Adrenal gland (tissue), 12 donors: ENCODE results near the gene GIPR. TPM values are rescaled to one million over a fixed set of nuclear protein-coding genes. Genes with fewer than 3 reads are reported as not detected.

Source experiments
- DNase-seq, 7 donors: peaks; one replicate each; pipeline ENCODE4 v3.0.0-alpha.2; 2019 to 2020
- H3K27ac ChIP-seq, 5 donors: fragments of 200-600 bp; sonication (generic) in 4 of 5; 1 replicate in 3 of 5; 2 replicates in 2 of 5; pipeline versions ENCODE4 v1.5.1 to v1.8.0; 2016 to 2020; ENCODE audit warnings: mild to moderate bottlenecking in 1 of 5
- H3K27me3 ChIP-seq: fragments of 200-600 bp; 2 replicates; pipeline ENCODE4 v1.8.0; 2021
- H3K36me3 ChIP-seq, 2 donors: fragments of 200-600 bp; replicated peaks in 1 of 2; 1 replicate in 1 of 2; 2 replicates in 1 of 2; pipeline versions ENCODE4 v1.5.1 to v1.8.0; 2018 to 2022
- H3K4me1 ChIP-seq, 2 donors: fragments of 200-600 bp; replicated peaks in 1 of 2; 1 replicate in 1 of 2; 2 replicates in 1 of 2; pipeline versions ENCODE4 v1.5.1 to v1.8.0; 2018 to 2021
- H3K4me3 ChIP-seq, 4 donors: fragments of 200-600 bp; sonication (generic) in 3 of 4; one replicate each; pipeline ENCODE4 v1.5.1; 2016 to 2018
- H3K9me3 ChIP-seq, 3 donors: fragments of 200-600 bp; sonication (generic) in 1 of 3; replicated peaks in 1 of 3; 1 replicate in 2 of 3; 2 replicates in 1 of 3; pipeline versions ENCODE4 v1.5.1 to v1.8.0; 2016 to 2021
- CTCF ChIP-seq, 6 experiments: fragments of 450-650 bp in 4 of 6; fragments of 200-600 bp in 2 of 6; sonication (generic) in 1 of 6; IDR thresholded peaks; 1 replicate in 5 of 6; 2 replicates in 1 of 6; pipeline versions ENCODE4 v1.5.1 to v1.8.0; 2016 to 2021; ENCODE audit warnings: antibody characterized with exemption in 6 of 6, mild to moderate bottlenecking in 2 of 6, moderate library complexity in 1 of 6
- POLR2A ChIP-seq, 2 donors: fragments of 450-650 bp; IDR thresholded peaks; one replicate each; pipeline ENCODE4 v1.6.1; 2017; ENCODE audit warnings: antibody characterized with exemption in 2 of 2, mild to moderate bottlenecking in 2 of 2, moderate library complexity in 1 of 2
- WGBS, 4 donors: extraction: QIAGEN DNeasy Blood & Tissue Kit in 2 of 4; methylation state at CpG; one replicate each; pipeline versions ENCODE4 v1.1.5 to v1.1.7; 2013 to 2017; 5-methylcytosine and 5-hydroxymethylcytosine counted together
- intact Hi-C, 2 donors: fragments of 100-400 bp; cut with DNase I; formaldehyde crosslinking; loops; one replicate each; pipeline versions ENCODE4 v1.14.1 to v1.15.0; 2022 to 2023
- polyA plus RNA-seq, 3 donors: library from polyadenylated mRNA; stranded (reverse); fragments of 200-250 nt in 2 of 3; fragments of 350-450 nt in 1 of 3; fragmentation: Illumina TruSeq in 1 of 3; extraction: RNeasy Lipid Tissue Mini Kit (QIAGEN cat#74804) in 1 of 3; gene quantifications; one replicate each; pipeline ENCODE4 v1.2.3, GENCODE V29; 2013 to 2014
- total RNA-seq, 9 donors: library from RNA; depleted of rRNA in 4 of 9; stranded (reverse); fragments of >200 nt in 4 of 9; fragments of 120-200 nt in 1 of 9; fragmentation: NEBNext Ultra II Directional in 1 of 9; extraction: Animal tissue kit (Norgen Biotek cat#: 25700) in 1 of 9; gene quantifications; one replicate each; pipeline versions ENCODE4 v1.1.0 to v1.2.4, GENCODE V29; 2013 to 2023
- donor health status: healthy with polysubstance abuse.
- donor health status: Bipolar disorder and iron deficiency.
- donor health status: DM: yes; HTN: yes; CAD: no.
- donor health status: DM: no; HTN: no; CAD: no.
- donor health status: DM: no; HTN: no; CAD: no.
- donor health status: DM: yes; HTN: yes; CAD: no.

GIPR gene
- total and polyA plus RNA-seq, 12 donors = 0.28 to 1.8 (median 0.83) TPM; not detected in 4

- no peaks in the 10 kb centered on the region for H3K27me3 ChIP-seq
- no peak overlapping the region for H3K4me3 ChIP-seq
- TF ChIP-seq CTCF (IDR thresholded peaks at IDR 0.05) (no peak), POLR2A (IDR thresholded peaks at IDR 0.05) (no peak)
- no peaks in the 10 kb centered on the region for H3K4me1 ChIP-seq
- no peaks in the 10 kb centered on the region for H3K36me3 ChIP-seq
- DNase-seq = no peak
- H3K9me3 ChIP-seq = no peaks in the 10 kb centered on the region
- intact Hi-C loops = no loop called here
- WGBS, 4 donors = 17 to 29% (median 26%) methylated on average over 3 to 5 of the region's 5 CpGs
- no peak overlapping the region for H3K27ac ChIP-seq
These were observed 14.4 kb upstream of the GIPR start for GRCh38 chr19:45653634-45654033.

- no peak overlapping the region for H3K4me3 ChIP-seq
- H3K27me3 ChIP-seq = no peaks in the 10 kb centered on the region
- no peak for DNase-seq
- H3K36me3 ChIP-seq = no peaks in the 10 kb centered on the region
- intact Hi-C loops = no loop called here
- H3K9me3 ChIP-seq = no peaks in the 10 kb centered on the region
- 33 to 100% (median 83%) methylated on average over 1 to 3 of the region's 3 CpGs for WGBS, 4 donors
- TF ChIP-seq POLR2A (IDR thresholded peaks at IDR 0.05) (no peak), CTCF (IDR thresholded peaks at IDR 0.05) (no peak)
- no peaks in the 10 kb centered on the region for H3K4me1 ChIP-seq
- no peak overlapping the region for H3K27ac ChIP-seq
These were observed 12.9 kb upstream of the GIPR start for GRCh38 chr19:45655073-45655472.

GRCh38 chr19:45657520-45658167, 10.4 kb upstream of the GIPR start:
- no peaks in the 10 kb centered on the region for H3K36me3 ChIP-seq
- H3K9me3 ChIP-seq = no peaks in the 10 kb centered on the region
- no peak overlapping the region for H3K27ac ChIP-seq
- TF ChIP-seq POLR2A (IDR thresholded peaks at IDR 0.05) (no peak), CTCF (IDR thresholded peaks at IDR 0.05) (no peak)
- no peaks in the 10 kb centered on the region for H3K4me1 ChIP-seq
- 59 to 66% (median 59%) methylated on average over 12 to 14 of the region's 14 CpGs for WGBS, 4 donors
- no peaks in the 10 kb centered on the region for H3K27me3 ChIP-seq
- intact Hi-C loops = no loop called here
- no peak for DNase-seq
- no peak overlapping the region for H3K4me3 ChIP-seq

- WGBS, 4 donors = 62 to 85% (median 71%) methylated on average over 6 of the region's 6 CpGs
- intact Hi-C loops = no loop called here
- TF ChIP-seq POLR2A (IDR thresholded peaks at IDR 0.05) (no peak), CTCF (IDR thresholded peaks at IDR 0.05) (no peak)
These were observed 8.8 kb upstream of the GIPR start for GRCh38 chr19:45659096-45659729.

More at GRCh38 chr19:45659096-45659729, 8.8 kb upstream of the GIPR start:
- no peak for DNase-seq
- Histone ChIP-seq H3K4me3 (no peak overlapping the region), H3K36me3 (no peaks in the 10 kb centered on the region), H3K4me1 (no peaks in the 10 kb centered on the region), H3K9me3 (no peaks in the 10 kb centered on the region), H3K27me3 (no peaks in the 10 kb centered on the region), H3K27ac (no peak overlapping the region)
